Activated B cell treated with CpG ODN at 0.5 μM for 24 hours (primary cell): ENCODE measurements around the gene TLCD3B. TPM values are rescaled to one million over a fixed set of nuclear protein-coding genes. Genes with fewer than 3 reads are reported as not detected.

Source experiments
- ATAC-seq: fragments of 200-7000 bp; cut with Tn5 transposase; one replicate; pipeline ENCODE4 v1.10.0; 2021; ENCODE audit warnings: low read depth, mild to moderate bottlenecking, moderate library complexity
- CTCF ChIA-PET: fragments of 350-600 bp; sonication (Branson Sonifier 250); formaldehyde crosslinking; loops from one replicate; lab custom pipeline; 2021; ENCODE audit warnings: antibody characterized with exemption; lab: Charles Lee
- POLR2A ChIA-PET: fragments of 350-600 bp; sonication (Branson Sonifier 250); formaldehyde crosslinking; loops from one replicate; lab custom pipeline; 2021; ENCODE audit warnings: antibody characterized with exemption; lab: Charles Lee
- DNase-seq: peaks from one replicate; pipeline ENCODE4 v3.0.0; 2022
- H3K27ac Mint-ChIP-seq: one replicate; pipeline ENCODE4 v1.8.0; 2020; ENCODE audit warnings: mixed read lengths
- H3K27me3 Mint-ChIP-seq: one replicate; pipeline ENCODE4 v1.8.0; 2021; ENCODE audit warnings: mixed read lengths
- H3K36me3 Mint-ChIP-seq: one replicate; pipeline ENCODE4 v1.8.0; 2021; ENCODE audit warnings: low read depth, mixed read lengths
- H3K4me1 Mint-ChIP-seq: one replicate; pipeline ENCODE4 v1.8.0; 2021; ENCODE audit warnings: mixed read lengths
- H3K4me3 Mint-ChIP-seq: one replicate; pipeline ENCODE4 v1.8.0; 2020; ENCODE audit warnings: mild to moderate bottlenecking, mixed read lengths
- H3K9me3 Mint-ChIP-seq: one replicate; pipeline ENCODE4 v1.8.0; 2020; ENCODE audit warnings: mixed read lengths
- intact Hi-C: fragments of 100-400 bp; cut with micrococcal nuclease; formaldehyde crosslinking; loops from one replicate; pipeline ENCODE4 v1.15.1; 2024
- total RNA-seq: library from RNA; stranded (reverse); gene quantifications from 2 replicates; pipeline ENCODE4 v1.2.3, GENCODE V29; 2022
- TF ChIP-seq, protein P1 (sequence below): fragments of 200-600 bp; IDR thresholded peaks from one replicate; pipeline ENCODE4 v1.8.0; 2022; ENCODE audit warnings: antibody characterized with exemption, mild to moderate bottlenecking

The TLCD3B gene
- total RNA-seq, 1 donor from 2014 or later, result not detected

DNA sequence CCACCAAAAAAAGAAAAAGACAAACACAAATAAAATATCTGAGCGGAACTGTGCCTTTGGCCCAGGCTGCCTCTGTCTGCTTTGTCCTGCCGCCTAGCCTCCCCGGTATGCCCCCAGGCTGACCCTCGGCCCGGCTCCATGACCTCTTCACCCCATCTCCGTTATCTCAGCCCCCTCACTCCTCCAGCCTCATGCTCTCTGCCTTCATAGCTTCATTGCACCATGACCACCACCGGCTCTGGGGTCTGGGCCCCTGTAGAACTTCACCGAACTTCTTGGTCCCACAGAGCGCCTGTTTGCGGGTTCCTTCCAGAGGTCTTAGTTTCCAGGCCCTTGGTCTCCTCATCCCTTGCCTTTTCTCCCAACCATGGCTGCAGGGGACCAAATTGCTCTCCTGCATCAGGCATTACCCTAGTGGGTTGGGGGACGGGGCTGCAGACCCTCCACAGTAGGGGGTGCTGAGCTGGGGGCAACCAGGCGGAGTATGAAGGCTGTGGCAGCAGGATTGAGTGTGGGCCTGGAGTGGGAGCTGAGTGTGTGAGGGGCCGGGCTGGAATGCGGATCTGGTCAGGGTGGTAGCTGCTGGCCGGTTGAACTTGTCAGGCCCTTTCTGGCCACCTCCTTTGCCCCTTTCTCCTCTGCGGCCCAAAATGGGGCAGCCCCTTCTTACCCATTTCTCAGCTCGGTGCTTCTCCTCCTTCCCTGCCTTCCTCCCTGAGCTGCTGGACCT lies 42.6 kb downstream of the TLCD3B start:
- ATAC-seq (no peak), DNase-seq (no peak)
- ChIA-PET POLR2A (interaction anchor here (1.7 kb wide), 1 partner anchor 15 kb away, joined by 4 read pairs; the partner anchor contains the start of gene TAOK2), CTCF (no interaction called here)
- TF ChIP-seq, protein P1, sequence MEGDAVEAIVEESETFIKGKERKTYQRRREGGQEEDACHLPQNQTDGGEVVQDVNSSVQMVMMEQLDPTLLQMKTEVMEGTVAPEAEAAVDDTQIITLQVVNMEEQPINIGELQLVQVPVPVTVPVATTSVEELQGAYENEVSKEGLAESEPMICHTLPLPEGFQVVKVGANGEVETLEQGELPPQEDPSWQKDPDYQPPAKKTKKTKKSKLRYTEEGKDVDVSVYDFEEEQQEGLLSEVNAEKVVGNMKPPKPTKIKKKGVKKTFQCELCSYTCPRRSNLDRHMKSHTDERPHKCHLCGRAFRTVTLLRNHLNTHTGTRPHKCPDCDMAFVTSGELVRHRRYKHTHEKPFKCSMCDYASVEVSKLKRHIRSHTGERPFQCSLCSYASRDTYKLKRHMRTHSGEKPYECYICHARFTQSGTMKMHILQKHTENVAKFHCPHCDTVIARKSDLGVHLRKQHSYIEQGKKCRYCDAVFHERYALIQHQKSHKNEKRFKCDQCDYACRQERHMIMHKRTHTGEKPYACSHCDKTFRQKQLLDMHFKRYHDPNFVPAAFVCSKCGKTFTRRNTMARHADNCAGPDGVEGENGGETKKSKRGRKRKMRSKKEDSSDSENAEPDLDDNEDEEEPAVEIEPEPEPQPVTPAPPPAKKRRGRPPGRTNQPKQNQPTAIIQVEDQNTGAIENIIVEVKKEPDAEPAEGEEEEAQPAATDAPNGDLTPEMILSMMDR, result no peak
- Mint-ChIP-seq H3K27me3 (no peaks in the 10 kb centered on the region), H3K4me1 (no peaks in the 10 kb centered on the region), H3K4me3 (no peak overlapping the region), H3K9me3 (no peaks in the 10 kb centered on the region), H3K27ac (no peak overlapping the region), H3K36me3 (peaks cover 79% of the 10 kb centered on the region)
- intact Hi-C loops, result no loop called here

DNA sequence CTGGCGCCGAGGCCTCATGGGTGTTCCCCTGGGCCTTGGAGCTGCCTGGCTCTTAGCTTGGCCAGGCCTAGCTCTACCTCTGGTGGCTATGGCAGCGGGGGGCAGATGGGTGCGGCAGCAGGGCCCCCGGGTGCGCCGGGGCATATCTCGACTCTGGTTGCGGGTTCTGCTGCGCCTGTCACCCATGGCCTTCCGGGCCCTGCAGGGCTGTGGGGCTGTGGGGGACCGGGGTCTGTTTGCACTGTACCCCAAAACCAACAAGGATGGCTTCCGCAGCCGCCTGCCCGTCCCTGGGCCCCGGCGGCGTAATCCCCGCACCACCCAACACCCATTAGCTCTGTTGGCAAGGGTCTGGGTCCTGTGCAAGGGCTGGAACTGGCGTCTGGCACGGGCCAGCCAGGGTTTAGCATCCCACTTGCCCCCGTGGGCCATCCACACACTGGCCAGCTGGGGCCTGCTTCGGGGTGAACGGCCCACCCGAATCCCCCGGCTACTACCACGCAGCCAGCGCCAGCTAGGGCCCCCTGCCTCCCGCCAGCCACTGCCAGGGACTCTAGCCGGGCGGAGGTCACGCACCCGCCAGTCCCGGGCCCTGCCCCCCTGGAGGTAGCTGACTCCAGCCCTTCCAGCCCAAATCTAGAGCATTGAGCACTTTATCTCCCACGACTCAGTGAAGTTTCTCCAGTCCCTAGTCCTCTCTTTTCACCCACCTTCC lies 43.5 kb downstream of the TLCD3B start:
- peaks cover 81% of the 10 kb centered on the region for H3K36me3 Mint-ChIP-seq
- TF ChIP-seq, protein P1, result no peak
- CTCF ChIA-PET, result no interaction called here

DNA sequence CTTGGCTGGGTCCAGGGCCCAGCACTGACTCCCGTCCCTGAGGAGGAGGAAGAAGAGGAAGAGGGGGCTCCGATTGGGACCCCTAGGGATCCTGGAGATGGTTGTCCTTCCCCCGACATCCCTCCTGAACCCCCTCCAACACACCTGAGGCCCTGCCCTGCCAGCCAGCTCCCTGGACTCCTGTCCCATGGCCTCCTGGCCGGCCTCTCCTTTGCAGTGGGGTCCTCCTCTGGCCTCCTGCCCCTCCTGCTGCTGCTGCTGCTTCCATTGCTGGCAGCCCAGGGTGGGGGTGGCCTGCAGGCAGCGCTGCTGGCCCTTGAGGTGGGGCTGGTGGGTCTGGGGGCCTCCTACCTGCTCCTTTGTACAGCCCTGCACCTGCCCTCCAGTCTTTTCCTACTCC lies 44.1 kb downstream of the TLCD3B start:
- H3K36me3 Mint-ChIP-seq, result peaks cover 82% of the 10 kb centered on the region
- intact Hi-C loops, result no loop called here
- H3K9me3 Mint-ChIP-seq, result no peaks in the 10 kb centered on the region
- ChIA-PET CTCF (no interaction called here), POLR2A (interaction anchor here (0.5 to 1.7 kb wide), 2 partner anchors 13 to 231 kb away, joined by 4 to 12 read pairs; partner anchors contain the start of gene TAOK2)
- no peak overlapping the region for H3K27ac Mint-ChIP-seq
- no peaks in the 10 kb centered on the region for H3K27me3 Mint-ChIP-seq
- DNase-seq (no peak), ATAC-seq (no peak)
- no peak overlapping the region for H3K4me3 Mint-ChIP-seq
- TF ChIP-seq, protein P1, result no peak
- no peaks in the 10 kb centered on the region for H3K4me1 Mint-ChIP-seq

More for the DNA sequence above, 43.5 kb downstream of the TLCD3B start:
- DNase-seq, result no peak
- Mint-ChIP-seq H3K27ac (no peak overlapping the region), H3K4me3 (no peak overlapping the region), H3K4me1 (no peaks in the 10 kb centered on the region), H3K27me3 (no peaks in the 10 kb centered on the region), H3K9me3 (no peaks in the 10 kb centered on the region)
- POLR2A ChIA-PET, result interaction anchor here (0.5 to 1.7 kb wide), 2 partner anchors 14 to 231 kb away, joined by 4 to 12 read pairs; partner anchors contain the start of gene TAOK2
- no peak for ATAC-seq
- intact Hi-C loops, result no loop called here

DNA sequence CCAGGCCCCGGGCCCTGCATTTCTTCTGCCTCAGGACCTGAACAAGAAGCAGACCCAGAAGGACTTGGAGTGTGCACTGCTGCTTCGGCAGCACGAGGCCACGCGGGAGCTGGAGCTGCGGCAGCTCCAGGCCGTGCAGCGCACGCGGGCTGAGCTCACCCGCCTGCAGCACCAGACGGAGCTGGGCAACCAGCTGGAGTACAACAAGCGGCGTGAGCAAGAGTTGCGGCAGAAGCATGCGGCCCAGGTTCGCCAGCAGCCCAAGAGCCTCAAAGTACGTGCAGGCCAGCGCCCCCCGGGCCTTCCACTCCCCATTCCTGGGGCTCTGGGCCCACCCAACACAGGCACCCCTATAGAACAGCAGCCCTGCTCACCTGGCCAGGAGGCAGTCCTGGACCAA lies 44.8 kb downstream of the TLCD3B start:
- ChIA-PET CTCF (no interaction called here), POLR2A (interaction anchor here (0.6 to 1.1 kb wide), 3 partner anchors 7 to 165 kb away, joined by 3 to 11 read pairs (median 4); no protein-coding TSS in a partner anchor)
- Mint-ChIP-seq H3K4me1 (no peaks in the 10 kb centered on the region), H3K9me3 (no peaks in the 10 kb centered on the region), H3K27me3 (no peaks in the 10 kb centered on the region), H3K36me3 (peaks cover 85% of the 10 kb centered on the region), H3K4me3 (no peak overlapping the region), H3K27ac (no peak overlapping the region)
- intact Hi-C loops, result no loop called here
- DNase-seq (no peak), ATAC-seq (no peak)
- TF ChIP-seq, protein P1, result no peak

DNA sequence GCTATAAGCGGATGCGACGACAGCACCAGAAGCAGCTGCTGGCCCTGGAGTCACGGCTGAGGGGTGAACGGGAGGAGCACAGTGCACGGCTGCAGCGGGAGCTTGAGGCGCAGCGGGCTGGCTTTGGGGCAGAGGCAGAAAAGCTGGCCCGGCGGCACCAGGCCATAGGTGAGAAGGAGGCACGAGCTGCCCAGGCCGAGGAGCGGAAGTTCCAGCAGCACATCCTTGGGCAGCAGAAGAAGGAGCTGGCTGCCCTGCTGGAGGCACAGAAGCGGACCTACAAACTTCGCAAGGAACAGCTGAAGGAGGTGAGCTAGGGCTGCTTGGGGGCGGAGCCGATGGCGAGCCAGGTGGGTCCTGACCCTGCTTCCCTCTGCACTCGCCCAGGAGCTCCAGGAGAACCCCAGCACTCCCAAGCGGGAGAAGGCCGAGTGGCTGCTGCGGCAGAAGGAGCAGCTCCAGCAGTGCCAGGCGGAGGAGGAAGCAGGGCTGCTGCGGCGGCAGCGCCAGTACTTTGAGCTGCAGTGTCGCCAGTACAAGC lies 45.7 kb downstream of the TLCD3B start:
- no peaks in the 10 kb centered on the region for H3K9me3 Mint-ChIP-seq
- ATAC-seq (no peak), DNase-seq (no peak)
- no peak overlapping the region for H3K27ac Mint-ChIP-seq
- no peak overlapping the region for H3K4me3 Mint-ChIP-seq
- CTCF ChIA-PET, result no interaction called here
- intact Hi-C loops, result no loop called here
- TF ChIP-seq, protein P1, result no peak
- H3K36me3 Mint-ChIP-seq, result peaks cover 88% of the 10 kb centered on the region
- POLR2A ChIA-PET, result interaction anchor here (0.6 to 1.1 kb wide), 2 partner anchors 8 to 9 kb away, joined by 3 to 11 read pairs; no protein-coding TSS in a partner anchor
- no peaks in the 10 kb centered on the region for H3K4me1 Mint-ChIP-seq
- no peaks in the 10 kb centered on the region for H3K27me3 Mint-ChIP-seq
